ENCODE measurements around the gene KCNQ5.
"Not testable (repeated sequence)": the region's sequence is repeated elsewhere in the genome, so short reads cannot be mapped to it uniquely, and the experiment has no call there.

Gene KCNQ5

GRCh38 chr6:72967329-72967728, 345.5 kb downstream of the KCNQ5 start:
- H3K9me3 ChIP-seq (ENCODE audit: low read length) = no peaks in the 10 kb centered on the region
- H3K27me3 ChIP-seq (ENCODE audit: control insufficient read depth in 1 of 2, insufficient read depth in 2 of 2, low read length in 2 of 2) = no peaks in the 10 kb centered on the region
- no peak overlapping the region for H3K27ac ChIP-seq (ENCODE audit: low read depth, low read length)
- H3K36me3 ChIP-seq (ENCODE audit: insufficient read depth, low read length) = no peaks in the 10 kb centered on the region
- H3K4me1 ChIP-seq (ENCODE audit: insufficient read depth, low read length) = no peaks in the 10 kb centered on the region
- no peak overlapping the region for H3K9ac ChIP-seq (ENCODE audit: low read length)
- H3K4me3 ChIP-seq (ENCODE audit: low read depth in 1 of 2, low read length in 2 of 2) = no peak overlapping the region

- H3K36me3 ChIP-seq (ENCODE audit: insufficient read depth, low read length) = no peaks in the 10 kb centered on the region
- H3K9ac ChIP-seq (ENCODE audit: low read length) = no peak overlapping the region
- H3K27me3 ChIP-seq (ENCODE audit: control insufficient read depth in 1 of 2, insufficient read depth in 2 of 2, low read length in 2 of 2) = no peaks in the 10 kb centered on the region
- no peak overlapping the region for H3K27ac ChIP-seq (ENCODE audit: low read depth, low read length)
- no peak overlapping the region for H3K4me3 ChIP-seq (ENCODE audit: low read depth in 1 of 2, low read length in 2 of 2)
- no peaks in the 10 kb centered on the region for H3K4me1 ChIP-seq (ENCODE audit: insufficient read depth, low read length)
- no peaks in the 10 kb centered on the region for H3K9me3 ChIP-seq (ENCODE audit: low read length)
These were observed 346.8 kb downstream of the KCNQ5 start for GRCh38 chr6:72968704-72969103.

GRCh38 chr6:72969666-72970065, 347.8 kb downstream of the KCNQ5 start:
- Histone ChIP-seq H3K9ac (ENCODE audit: low read length) (no peak overlapping the region), H3K4me3 (ENCODE audit: low read depth in 1 of 2, low read length in 2 of 2) (no peak overlapping the region), H3K27ac (ENCODE audit: low read depth, low read length) (no peak overlapping the region), H3K4me1 (ENCODE audit: insufficient read depth, low read length) (no peaks in the 10 kb centered on the region), H3K27me3 (ENCODE audit: control insufficient read depth in 1 of 2, insufficient read depth in 2 of 2, low read length in 2 of 2) (no peaks in the 10 kb centered on the region), H3K36me3 (ENCODE audit: insufficient read depth, low read length) (no peaks in the 10 kb centered on the region), H3K9me3 (ENCODE audit: low read length) (no peaks in the 10 kb centered on the region)

GRCh38 chr6:72972579-72972978, 350.7 kb downstream of the KCNQ5 start:
- Histone ChIP-seq H3K4me1 (ENCODE audit: insufficient read depth, low read length) (peaks cover 16% of the 10 kb centered on the region), H3K4me3 (ENCODE audit: low read depth in 1 of 2, low read length in 2 of 2) (no peak overlapping the region), H3K27me3 (ENCODE audit: control insufficient read depth in 1 of 2, insufficient read depth in 2 of 2, low read length in 2 of 2) (no peaks in the 10 kb centered on the region), H3K27ac (ENCODE audit: low read depth, low read length) (no peak overlapping the region), H3K9me3 (ENCODE audit: low read length) (no peaks in the 10 kb centered on the region), H3K9ac (ENCODE audit: low read length) (no peak overlapping the region), H3K36me3 (ENCODE audit: insufficient read depth, low read length) (no peaks in the 10 kb centered on the region)

- no peak overlapping the region for H3K4me3 ChIP-seq (ENCODE audit: low read depth in 1 of 2, low read length in 2 of 2)
- no peaks in the 10 kb centered on the region for H3K9me3 ChIP-seq (ENCODE audit: low read length)
- H3K4me1 ChIP-seq (ENCODE audit: insufficient read depth, low read length) = peaks cover 16% of the 10 kb centered on the region
- no peaks in the 10 kb centered on the region for H3K27me3 ChIP-seq (ENCODE audit: control insufficient read depth in 1 of 2, insufficient read depth in 2 of 2, low read length in 2 of 2)
- H3K27ac ChIP-seq (ENCODE audit: low read depth, low read length) = no peak overlapping the region
- no peaks in the 10 kb centered on the region for H3K36me3 ChIP-seq (ENCODE audit: insufficient read depth, low read length)
- no peak overlapping the region for H3K9ac ChIP-seq (ENCODE audit: low read length)
These were observed 352.4 kb downstream of the KCNQ5 start for GRCh38 chr6:72974276-72974675.

GRCh38 chr6:72975352-72975752, 353.5 kb downstream of the KCNQ5 start:
- Histone ChIP-seq H3K4me1 (ENCODE audit: insufficient read depth, low read length) (peaks cover 16% of the 10 kb centered on the region), H3K4me3 (ENCODE audit: low read depth in 1 of 2, low read length in 2 of 2) (no peak overlapping the region), H3K27me3 (ENCODE audit: control insufficient read depth in 1 of 2, insufficient read depth in 2 of 2, low read length in 2 of 2) (no peaks in the 10 kb centered on the region), H3K9ac (ENCODE audit: low read length) (no peak overlapping the region), H3K9me3 (ENCODE audit: low read length) (no peaks in the 10 kb centered on the region), H3K36me3 (ENCODE audit: insufficient read depth, low read length) (no peaks in the 10 kb centered on the region), H3K27ac (ENCODE audit: low read depth, low read length) (peak overlapping the region; percentile 13)

- H3K27me3 ChIP-seq (ENCODE audit: control insufficient read depth in 1 of 2, insufficient read depth in 2 of 2, low read length in 2 of 2) = no peaks in the 10 kb centered on the region
- no peak overlapping the region for H3K9ac ChIP-seq (ENCODE audit: low read length)
- no peak overlapping the region for H3K27ac ChIP-seq (ENCODE audit: low read depth, low read length)
These were observed 354.6 kb downstream of the KCNQ5 start for GRCh38 chr6:72976484-72976883.

GRCh38 chr6:72977114-72977513, 355.2 kb downstream of the KCNQ5 start:
- no peak overlapping the region for H3K27ac ChIP-seq (ENCODE audit: low read depth, low read length)
- no peaks in the 10 kb centered on the region for H3K27me3 ChIP-seq (ENCODE audit: control insufficient read depth in 1 of 2, insufficient read depth in 2 of 2, low read length in 2 of 2)
- no peaks in the 10 kb centered on the region for H3K9me3 ChIP-seq (ENCODE audit: low read length)

More at GRCh38 chr6:72976484-72976883, 354.6 kb downstream of the KCNQ5 start:
- Histone ChIP-seq H3K4me1 (ENCODE audit: insufficient read depth, low read length) (peaks cover 16% of the 10 kb centered on the region), H3K4me3 (ENCODE audit: low read depth in 1 of 2, low read length in 2 of 2) (no peak overlapping the region), H3K36me3 (ENCODE audit: insufficient read depth, low read length) (no peaks in the 10 kb centered on the region), H3K9me3 (ENCODE audit: low read length) (no peaks in the 10 kb centered on the region)

GRCh38 chr6:72978808-72979207, 356.9 kb downstream of the KCNQ5 start:
- H3K4me1 ChIP-seq (ENCODE audit: insufficient read depth, low read length) = peaks cover 16% of the 10 kb centered on the region
- H3K9me3 ChIP-seq (ENCODE audit: low read length); H3K9ac ChIP-seq (ENCODE audit: low read length); H3K27ac ChIP-seq (ENCODE audit: low read depth, low read length); H3K27me3 ChIP-seq (ENCODE audit: control insufficient read depth in 1 of 2, insufficient read depth in 2 of 2, low read length in 2 of 2); H3K36me3 ChIP-seq (ENCODE audit: insufficient read depth, low read length); H3K4me3 ChIP-seq (ENCODE audit: low read depth in 1 of 2, low read length in 2 of 2): not testable (repeated sequence)

More at GRCh38 chr6:72977114-72977513, 355.2 kb downstream of the KCNQ5 start:
- H3K36me3 ChIP-seq (ENCODE audit: insufficient read depth, low read length) = no peaks in the 10 kb centered on the region
- H3K4me1 ChIP-seq (ENCODE audit: insufficient read depth, low read length) = peaks cover 16% of the 10 kb centered on the region
- H3K9ac ChIP-seq (ENCODE audit: low read length) = no peak overlapping the region
- no peak overlapping the region for H3K4me3 ChIP-seq (ENCODE audit: low read depth in 1 of 2, low read length in 2 of 2)

- not testable (repeated sequence) for H3K9me3 ChIP-seq (ENCODE audit: low read length); H3K4me3 ChIP-seq (ENCODE audit: low read depth in 1 of 2, low read length in 2 of 2); H3K9ac ChIP-seq (ENCODE audit: low read length); H3K36me3 ChIP-seq (ENCODE audit: insufficient read depth, low read length); H3K27me3 ChIP-seq (ENCODE audit: control insufficient read depth in 1 of 2, insufficient read depth in 2 of 2, low read length in 2 of 2); H3K27ac ChIP-seq (ENCODE audit: low read depth, low read length); H3K4me1 ChIP-seq (ENCODE audit: insufficient read depth, low read length)
These were observed 362.4 kb downstream of the KCNQ5 start for GRCh38 chr6:72984189-72984831.

- no peaks in the 10 kb centered on the region for H3K9me3 ChIP-seq (ENCODE audit: low read length)
- H3K27ac ChIP-seq (ENCODE audit: low read depth, low read length) = no peak overlapping the region
- H3K36me3 ChIP-seq (ENCODE audit: insufficient read depth, low read length) = no peaks in the 10 kb centered on the region
- H3K4me3 ChIP-seq (ENCODE audit: low read depth in 1 of 2, low read length in 2 of 2) = no peak overlapping the region
- no peak overlapping the region for H3K9ac ChIP-seq (ENCODE audit: low read length)
- H3K4me1 ChIP-seq (ENCODE audit: insufficient read depth, low read length) = no peaks in the 10 kb centered on the region
- no peaks in the 10 kb centered on the region for H3K27me3 ChIP-seq (ENCODE audit: control insufficient read depth in 1 of 2, insufficient read depth in 2 of 2, low read length in 2 of 2)
These were observed 363.3 kb downstream of the KCNQ5 start for GRCh38 chr6:72984981-72985665.

- H3K4me1 ChIP-seq (ENCODE audit: insufficient read depth, low read length) = no peaks in the 10 kb centered on the region
- H3K27me3 ChIP-seq (ENCODE audit: control insufficient read depth in 1 of 2, insufficient read depth in 2 of 2, low read length in 2 of 2) = no peaks in the 10 kb centered on the region
These were observed 365.4 kb downstream of the KCNQ5 start for GRCh38 chr6:72987301-72987700.

More at GRCh38 chr6:72987301-72987700, 365.4 kb downstream of the KCNQ5 start:
- H3K27ac ChIP-seq (ENCODE audit: low read depth, low read length) = no peak overlapping the region
- H3K9me3 ChIP-seq (ENCODE audit: low read length) = no peaks in the 10 kb centered on the region
- no peak overlapping the region for H3K9ac ChIP-seq (ENCODE audit: low read length)
- no peaks in the 10 kb centered on the region for H3K36me3 ChIP-seq (ENCODE audit: insufficient read depth, low read length)
- H3K4me3 ChIP-seq (ENCODE audit: low read depth in 1 of 2, low read length in 2 of 2) = no peak overlapping the region

Measured in muscle layer of colon (tissue), 2 donors.